IMR-90 (cell line): Measurements from ENCODE around the gene CD44.

Experiments
- CEBPB ChIP-seq: IDR thresholded peaks from 2 replicates; pipeline ENCODE4 v1.6.1; 2012; ENCODE audit warnings: low read depth, low read length, improper control_type of control experiment
- ELK1 ChIP-seq: fragments of 150-350 bp; IDR thresholded peaks from 2 replicates; pipeline ENCODE4 v1.6.1; 2016; ENCODE audit warnings: low read depth, mild to moderate bottlenecking, low read length, moderate library complexity, borderline replicate concordance
- FOS ChIP-seq: fragments of 150-350 bp; IDR thresholded peaks from 2 replicates; pipeline ENCODE4 v1.6.1; 2016; ENCODE audit warnings: low read depth, low read length
- MAFK ChIP-seq: IDR thresholded peaks from 2 replicates; pipeline ENCODE4 v1.6.1; 2012; ENCODE audit warnings: low read depth, low read length, improper control_type of control experiment
- MAZ ChIP-seq: IDR thresholded peaks from 2 replicates; pipeline ENCODE4 v1.6.1; 2012; ENCODE audit warnings: low read depth, mild to moderate bottlenecking, low read length, improper control_type of control experiment, moderate library complexity, borderline replicate concordance
- MXI1 ChIP-seq: IDR thresholded peaks from 2 replicates; pipeline ENCODE4 v1.6.1; 2012; ENCODE audit warnings: low read depth, mild to moderate bottlenecking, low read length, moderate library complexity, borderline replicate concordance
- POLR2A ChIP-seq: IDR thresholded peaks from 2 replicates; pipeline ENCODE4 v1.6.1; 2012; ENCODE audit warnings: mild to moderate bottlenecking, low read depth, low read length
- RAD21 ChIP-seq: IDR thresholded peaks from 2 replicates; pipeline ENCODE4 v1.6.1; 2012; ENCODE audit warnings: low read length, improper control_type of control experiment
- RCOR1 ChIP-seq: IDR thresholded peaks from 2 replicates; pipeline ENCODE4 v1.6.1; 2012; ENCODE audit warnings: mild to moderate bottlenecking, low read length, improper control_type of control experiment; ENCODE audit not compliant: insufficient replicate concordance
- RFX5 ChIP-seq: IDR thresholded peaks from 2 replicates; pipeline ENCODE4 v1.8.0; 2012; ENCODE audit warnings: low read depth, mild to moderate bottlenecking, low read length, moderate library complexity
- SMC3 ChIP-seq: fragments of 150-350 bp; IDR thresholded peaks from 2 replicates; pipeline ENCODE4 v1.6.1; 2016; ENCODE audit warnings: low read depth, mild to moderate bottlenecking, antibody characterized with exemption, low read length, moderate library complexity
- TF ChIP-seq, protein P1 (sequence below): conservative IDR thresholded peaks from 2 replicates; pipeline ENCODE4 v1.5.1; 2012; ENCODE audit warnings: mild to moderate bottlenecking, low read depth, low read length, improper control_type of control experiment
- TF ChIP-seq, protein P2 (sequence below): fragments of 150-350 bp; IDR thresholded peaks from 2 replicates; pipeline ENCODE4 v1.6.1; 2017; ENCODE audit warnings: mild to moderate bottlenecking, antibody characterized with exemption, low read length, low read depth

DNA sequence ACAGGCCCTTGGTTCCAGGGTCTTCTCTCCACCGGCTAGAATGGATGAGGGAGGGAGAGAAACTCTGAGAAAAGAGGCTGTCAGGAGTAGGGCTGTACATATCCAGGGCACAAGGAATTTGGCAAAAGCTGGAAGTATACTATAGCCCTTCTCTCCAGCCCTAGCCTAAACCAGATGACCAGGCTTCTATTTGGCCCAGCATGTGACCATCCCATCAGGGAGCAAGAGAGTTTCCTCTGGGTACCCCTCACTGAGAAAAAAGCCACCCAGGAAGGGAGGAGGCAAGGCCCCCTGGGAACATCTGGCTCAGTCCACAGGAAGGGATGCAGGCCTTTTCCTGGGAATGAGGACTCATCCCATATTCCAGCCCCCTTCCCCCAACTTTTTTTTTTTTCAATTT lies 8.3 kb downstream of the CD44 start:
- TF ChIP-seq RAD21 (no peak), FOS (no peak), MAZ (no peak), POLR2A (no peak), MAFK (no peak), SMC3 (no peak), RCOR1 (no peak), CEBPB (no peak), MXI1 (no peak), RFX5 (no peak), ELK1 (no peak)
- TF ChIP-seq, protein P1, sequence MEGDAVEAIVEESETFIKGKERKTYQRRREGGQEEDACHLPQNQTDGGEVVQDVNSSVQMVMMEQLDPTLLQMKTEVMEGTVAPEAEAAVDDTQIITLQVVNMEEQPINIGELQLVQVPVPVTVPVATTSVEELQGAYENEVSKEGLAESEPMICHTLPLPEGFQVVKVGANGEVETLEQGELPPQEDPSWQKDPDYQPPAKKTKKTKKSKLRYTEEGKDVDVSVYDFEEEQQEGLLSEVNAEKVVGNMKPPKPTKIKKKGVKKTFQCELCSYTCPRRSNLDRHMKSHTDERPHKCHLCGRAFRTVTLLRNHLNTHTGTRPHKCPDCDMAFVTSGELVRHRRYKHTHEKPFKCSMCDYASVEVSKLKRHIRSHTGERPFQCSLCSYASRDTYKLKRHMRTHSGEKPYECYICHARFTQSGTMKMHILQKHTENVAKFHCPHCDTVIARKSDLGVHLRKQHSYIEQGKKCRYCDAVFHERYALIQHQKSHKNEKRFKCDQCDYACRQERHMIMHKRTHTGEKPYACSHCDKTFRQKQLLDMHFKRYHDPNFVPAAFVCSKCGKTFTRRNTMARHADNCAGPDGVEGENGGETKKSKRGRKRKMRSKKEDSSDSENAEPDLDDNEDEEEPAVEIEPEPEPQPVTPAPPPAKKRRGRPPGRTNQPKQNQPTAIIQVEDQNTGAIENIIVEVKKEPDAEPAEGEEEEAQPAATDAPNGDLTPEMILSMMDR = no peak
- TF ChIP-seq, protein P2, sequence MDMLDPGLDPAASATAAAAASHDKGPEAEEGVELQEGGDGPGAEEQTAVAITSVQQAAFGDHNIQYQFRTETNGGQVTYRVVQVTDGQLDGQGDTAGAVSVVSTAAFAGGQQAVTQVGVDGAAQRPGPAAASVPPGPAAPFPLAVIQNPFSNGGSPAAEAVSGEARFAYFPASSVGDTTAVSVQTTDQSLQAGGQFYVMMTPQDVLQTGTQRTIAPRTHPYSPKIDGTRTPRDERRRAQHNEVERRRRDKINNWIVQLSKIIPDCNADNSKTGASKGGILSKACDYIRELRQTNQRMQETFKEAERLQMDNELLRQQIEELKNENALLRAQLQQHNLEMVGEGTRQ = no peak
